ENCODE measurements around the gene ATP5PO.

DNA sequence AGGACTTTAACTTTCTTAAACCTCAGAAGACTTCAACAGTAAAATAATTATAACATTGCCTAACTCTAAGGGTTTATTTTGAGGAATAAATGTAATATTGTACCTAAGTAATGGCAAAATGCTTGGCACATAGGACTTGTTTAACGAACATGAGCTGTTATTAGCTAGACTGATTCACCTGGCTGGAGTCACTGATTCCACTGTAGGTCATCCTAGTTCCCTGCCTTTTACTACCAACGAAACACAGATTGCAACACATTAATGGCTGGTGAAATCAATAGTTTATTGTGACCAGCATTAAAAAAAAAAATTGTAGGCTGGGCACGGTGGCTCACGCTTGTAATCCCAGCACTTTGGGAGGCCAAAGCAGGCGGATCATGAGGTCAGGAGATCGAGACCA, 45.5 kb upstream of the ATP5PO start:
- TF ChIP-seq HDGF (IDR thresholded peaks at IDR 0.05; ENCODE audit: borderline replicate concordance) (no peak), ZNF384 (IDR thresholded peaks at IDR 0.05) (no peak), FOXA1 (IDR thresholded peaks at IDR 0.05) (no peak), ELF4 (IDR thresholded peaks at IDR 0.05) (no peak), NFRKB (IDR thresholded peaks at IDR 0.05) (no peak)
- TF ChIP-seq, protein P1, sequence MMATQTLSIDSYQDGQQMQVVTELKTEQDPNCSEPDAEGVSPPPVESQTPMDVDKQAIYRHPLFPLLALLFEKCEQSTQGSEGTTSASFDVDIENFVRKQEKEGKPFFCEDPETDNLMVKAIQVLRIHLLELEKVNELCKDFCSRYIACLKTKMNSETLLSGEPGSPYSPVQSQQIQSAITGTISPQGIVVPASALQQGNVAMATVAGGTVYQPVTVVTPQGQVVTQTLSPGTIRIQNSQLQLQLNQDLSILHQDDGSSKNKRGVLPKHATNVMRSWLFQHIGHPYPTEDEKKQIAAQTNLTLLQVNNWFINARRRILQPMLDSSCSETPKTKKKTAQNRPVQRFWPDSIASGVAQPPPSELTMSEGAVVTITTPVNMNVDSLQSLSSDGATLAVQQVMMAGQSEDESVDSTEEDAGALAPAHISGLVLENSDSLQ (IDR thresholded peaks at IDR 0.05) = no peak

All from HEK293T (cell line).